Measurements from ENCODE around the gene ABCB9.

DNA sequence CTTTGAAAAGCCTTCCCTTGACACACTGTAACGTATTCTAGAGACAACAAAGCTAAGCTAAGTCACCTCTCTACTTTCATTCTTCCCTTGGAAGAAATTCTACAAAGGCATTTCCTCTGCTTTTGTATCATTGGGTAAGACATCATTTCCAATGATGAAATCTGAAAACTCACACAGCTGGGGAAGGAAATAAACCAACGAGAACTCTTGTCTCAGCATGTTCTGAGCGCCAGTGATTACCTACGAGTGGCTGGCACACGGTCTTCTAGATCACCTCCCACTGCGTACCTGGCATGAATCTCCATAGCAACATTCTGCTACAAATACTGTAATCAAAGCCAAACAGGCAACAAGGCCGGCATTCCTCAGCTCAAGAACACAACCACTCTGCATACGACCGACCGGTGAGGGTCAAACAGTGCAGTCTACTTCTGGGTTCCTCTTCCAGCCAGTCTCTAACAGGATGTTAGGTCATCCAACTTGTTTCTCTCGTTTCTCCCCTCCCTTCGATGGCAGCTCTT, 78.0 kb downstream of the ABCB9 start:
- no peak for TF ChIP-seq CTCF (IDR thresholded peaks at IDR 0.05; ENCODE audit: poor library complexity)
- TF ChIP-seq EZH2 (IDR thresholded peaks at IDR 0.05; ENCODE audit: borderline replicate concordance): no peak
